ENCODE results near the gene ATP5F1E.
A peak's percentile ranks its signal among the peaks of the same experiment; 100 is the strongest.

Gene ATP5F1E

GRCh38 chr20:59032023-59032712 is at the start of gene ATP5F1E:
TSS of gene ATP5F1E (minus strand) at chr20:59032335. CDS start at chr20:59032251, 84 bp downstream.
- FAIRE-seq: no peak

- FAIRE-seq: no peak
These were observed 48.9 kb upstream of the ATP5F1E start for GRCh38 chr20:59081036-59081435.

GRCh38 chr20:59078231-59078630 is 46.1 kb upstream of the ATP5F1E start:
- FAIRE-seq: peak; percentile 48

GRCh38 chr20:59077705-59078104 is 45.6 kb upstream of the ATP5F1E start:
- FAIRE-seq: no peak

- FAIRE-seq: no peak
These were observed 43.9 kb upstream of the ATP5F1E start for GRCh38 chr20:59075934-59076508.

- FAIRE-seq: peak; percentile 86
These were observed 42.3 kb upstream of the ATP5F1E start for GRCh38 chr20:59074456-59074855.

GRCh38 chr20:59073582-59073981 is 41.4 kb upstream of the ATP5F1E start:
- FAIRE-seq: no peak

- no peak for FAIRE-seq
These were observed 39.1 kb upstream of the ATP5F1E start for GRCh38 chr20:59071216-59071615.

GRCh38 chr20:59069026-59069425 is 36.9 kb upstream of the ATP5F1E start:
- FAIRE-seq: no peak

GRCh38 chr20:59068534-59068933 is 36.4 kb upstream of the ATP5F1E start:
- FAIRE-seq: no peak

GRCh38 chr20:59064214-59064722 is 32.1 kb upstream of the ATP5F1E start:
- FAIRE-seq: no peak

GRCh38 chr20:59063358-59064213 is 31.5 kb upstream of the ATP5F1E start:
- FAIRE-seq: no peak

- no peak for FAIRE-seq
These were observed 29.9 kb upstream of the ATP5F1E start for GRCh38 chr20:59062081-59062480.

- no peak for FAIRE-seq
These were observed 23.2 kb upstream of the ATP5F1E start for GRCh38 chr20:59055302-59055701.

- no peak for FAIRE-seq
These were observed 19.6 kb upstream of the ATP5F1E start for GRCh38 chr20:59051666-59052185.

- no peak for FAIRE-seq
These were observed 18.3 kb upstream of the ATP5F1E start for GRCh38 chr20:59050437-59050836.

GRCh38 chr20:59048681-59049030 is 16.5 kb upstream of the ATP5F1E start:
- no peak for FAIRE-seq

- no peak for FAIRE-seq
These were observed 16.0 kb upstream of the ATP5F1E start for GRCh38 chr20:59047938-59048680.

- no peak for FAIRE-seq
These were observed 14.7 kb upstream of the ATP5F1E start for GRCh38 chr20:59046862-59047261.

GRCh38 chr20:59044796-59045195 is 12.7 kb upstream of the ATP5F1E start:
- FAIRE-seq: no peak

GRCh38 chr20:59044295-59044694 is 12.2 kb upstream of the ATP5F1E start:
- no peak for FAIRE-seq

- FAIRE-seq: no peak
These were observed 11.6 kb upstream of the ATP5F1E start for GRCh38 chr20:59043698-59044097.
